GM23338 (cell line): ENCODE data around the gene FRY.

Source experiments
- CREB1 ChIP-seq: fragments of 250-450 bp; sonication (Bioruptor Pico); IDR thresholded peaks from 2 replicates; pipeline ENCODE4 v1.5.0; 2020; ENCODE audit warnings: low read depth, mild to moderate bottlenecking, moderate library complexity
- EZH2 ChIP-seq: fragments of 200-600 bp; sonication (generic); IDR thresholded peaks from one replicate; pipeline ENCODE4 v1.8.0; 2017; ENCODE audit warnings: antibody characterized with exemption, mild to moderate bottlenecking, low read depth; ENCODE audit not compliant: unreplicated experiment
- TF ChIP-seq, protein P1 (sequence below), 2 experiments: fragments of 200-600 bp in 1 of 2; sonication (generic) in 1 of 2; conservative IDR thresholded peaks; 2 replicates each; pipeline versions ENCODE4 v1.5.1 to v1.6.1; 2016 to 2017; ENCODE audit warnings: antibody characterized with exemption in 2 of 2, low read depth in 2 of 2, mild to moderate bottlenecking in 2 of 2, moderate library complexity in 1 of 2

DNA sequence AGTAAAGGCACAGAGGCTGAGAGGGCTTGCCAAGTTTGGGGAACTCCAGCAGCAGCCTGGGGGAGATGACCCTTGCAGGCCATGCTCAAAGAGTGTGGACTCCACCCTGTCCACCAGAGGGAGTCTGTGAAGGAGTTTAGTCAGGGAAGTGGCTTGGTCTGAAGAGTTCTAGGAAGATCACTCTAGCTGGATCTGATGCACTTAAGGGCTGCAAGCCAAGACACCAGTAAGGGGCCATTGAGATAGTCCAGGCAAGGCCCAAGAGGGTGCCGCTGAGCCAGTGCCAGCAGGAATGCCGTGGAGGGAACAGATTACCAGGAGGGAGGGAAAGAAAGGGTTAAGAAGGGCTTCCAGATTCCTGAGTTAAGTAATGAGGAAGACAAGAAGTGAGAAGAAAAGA lies 214.9 kb downstream of the FRY start:
- TF ChIP-seq, protein P1, sequence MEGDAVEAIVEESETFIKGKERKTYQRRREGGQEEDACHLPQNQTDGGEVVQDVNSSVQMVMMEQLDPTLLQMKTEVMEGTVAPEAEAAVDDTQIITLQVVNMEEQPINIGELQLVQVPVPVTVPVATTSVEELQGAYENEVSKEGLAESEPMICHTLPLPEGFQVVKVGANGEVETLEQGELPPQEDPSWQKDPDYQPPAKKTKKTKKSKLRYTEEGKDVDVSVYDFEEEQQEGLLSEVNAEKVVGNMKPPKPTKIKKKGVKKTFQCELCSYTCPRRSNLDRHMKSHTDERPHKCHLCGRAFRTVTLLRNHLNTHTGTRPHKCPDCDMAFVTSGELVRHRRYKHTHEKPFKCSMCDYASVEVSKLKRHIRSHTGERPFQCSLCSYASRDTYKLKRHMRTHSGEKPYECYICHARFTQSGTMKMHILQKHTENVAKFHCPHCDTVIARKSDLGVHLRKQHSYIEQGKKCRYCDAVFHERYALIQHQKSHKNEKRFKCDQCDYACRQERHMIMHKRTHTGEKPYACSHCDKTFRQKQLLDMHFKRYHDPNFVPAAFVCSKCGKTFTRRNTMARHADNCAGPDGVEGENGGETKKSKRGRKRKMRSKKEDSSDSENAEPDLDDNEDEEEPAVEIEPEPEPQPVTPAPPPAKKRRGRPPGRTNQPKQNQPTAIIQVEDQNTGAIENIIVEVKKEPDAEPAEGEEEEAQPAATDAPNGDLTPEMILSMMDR (conservative IDR thresholded peaks at IDR 0.05; ENCODE audit: low read depth in 2 of 2): peak; percentile 76 to 81
- no peak for TF ChIP-seq CREB1 (CRISPR knock-in tag)
- TF ChIP-seq EZH2: no peak
